Thyroid gland (tissue), 4 donors: ENCODE results near the gene MAP4. TPM values are rescaled to one million over a fixed set of nuclear protein-coding genes. Genes with fewer than 3 reads are reported as not detected.
"Not testable (repeated sequence)": the region's sequence is repeated elsewhere in the genome, so short reads cannot be mapped to it uniquely, and the experiment has no call there.

Experiments
- DNase-seq, 2 donors: peaks; one replicate each; pipeline ENCODE4 v3.0.0-alpha.2; 2019
- H3K27ac ChIP-seq, 3 donors: fragments of 200-600 bp; sonication (generic); 1 replicate in 2 of 3; 2 replicates in 1 of 3; pipeline ENCODE4 v1.5.1; 2016 to 2019; ENCODE audit warnings: mild to moderate bottlenecking in 1 of 3, moderate library complexity in 1 of 3
- H3K27me3 ChIP-seq: fragments of 200-600 bp; sonication (generic); one replicate; pipeline ENCODE4 v1.5.1; 2019
- H3K36me3 ChIP-seq, 2 donors: fragments of 200-600 bp; sonication (generic); one replicate each; pipeline ENCODE4 v1.5.1; 2016 to 2019
- H3K4me1 ChIP-seq, 2 donors: fragments of 200-600 bp; sonication (generic); one replicate each; pipeline ENCODE4 v1.5.1; 2017 to 2019
- H3K4me3 ChIP-seq, 3 donors: fragments of 200-600 bp; sonication (generic); replicated peaks in 1 of 3; 1 replicate in 2 of 3; 2 replicates in 1 of 3; pipeline ENCODE4 v1.5.1; 2016; ENCODE audit warnings: mild to moderate bottlenecking in 1 of 3
- H3K9me3 ChIP-seq: fragments of 200-600 bp; sonication (generic); one replicate; pipeline ENCODE4 v1.5.1; 2017
- CTCF ChIP-seq, 6 experiments: fragments of 200-600 bp in 3 of 6; fragments of 450-650 bp in 3 of 6; sonication (generic) in 3 of 6; IDR thresholded peaks; one replicate each; pipeline ENCODE4 v1.5.1; 2016 to 2019; ENCODE audit warnings: antibody characterized with exemption in 6 of 6, mild to moderate bottlenecking in 2 of 6, inconsistent platforms in 1 of 6, moderate library complexity in 1 of 6
- POLR2A ChIP-seq, 2 donors: fragments of 450-650 bp; IDR thresholded peaks; one replicate each; pipeline ENCODE4 v1.6.1; 2017; ENCODE audit warnings: antibody characterized with exemption in 2 of 2, mild to moderate bottlenecking in 2 of 2, moderate library complexity in 1 of 2
- WGBS, 2 donors: methylation state at CpG; one replicate each; pipeline ENCODE4 v1.1.5; 2017; 5-methylcytosine and 5-hydroxymethylcytosine counted together
- intact Hi-C: fragments of 100-400 bp; cut with DNase I; formaldehyde crosslinking; loops from one replicate; pipeline ENCODE4 v1.15.1; 2023
- total RNA-seq, 4 donors: library from RNA; depleted of rRNA; stranded (reverse); fragments of >200 nt; gene quantifications; one replicate each; pipeline ENCODE4 v1.2.3, GENCODE V29; 2016

The MAP4 gene
- total RNA-seq, result 100 to 1,000 TPM in 1 of 4 donors, 10 to 100 TPM in 3; 75.5 to 103 (median 88.0) TPM

GRCh38 chr3:48016301-48016973, at the start of gene MAP4:
Gene MAP4 (minus strand): TSS chr3:48016416. CDS start chr3:47998860, 17,556 bp downstream.
- no peaks in the 10 kb centered on the region for H3K27me3 ChIP-seq
- H3K27ac ChIP-seq, result no peak within 1 kb of the TSS
- DNase-seq, result no peak
- H3K4me3 ChIP-seq, result no peak within 1 kb of the TSS
- TF ChIP-seq POLR2A (IDR thresholded peaks at IDR 0.05) (no peak), CTCF (IDR thresholded peaks at IDR 0.05) (no peak)
- no peaks in the 10 kb centered on the region for H3K9me3 ChIP-seq
- intact Hi-C loops, result no loop called here
- no peaks in the 10 kb centered on the region for H3K36me3 ChIP-seq
- WGBS, 2 donors, result 66 to 68% methylated on average over 4 of the region's 4 CpGs
- H3K4me1 ChIP-seq, result peaks cover 10 to 20% of the 10 kb centered on the region in 2 donors

GRCh38 chr3:48065035-48065434, 48.8 kb upstream of the MAP4 start:
- DNase-seq, result no peak
- TF ChIP-seq POLR2A (IDR thresholded peaks at IDR 0.05) (no peak), CTCF (IDR thresholded peaks at IDR 0.05) (no peak)
- Histone ChIP-seq H3K36me3 (no peaks in the 10 kb centered on the region), H3K4me3 (no peak overlapping the region), H3K9me3 (no peaks in the 10 kb centered on the region), H3K27ac (no peak overlapping the region), H3K27me3 (no peaks in the 10 kb centered on the region), H3K4me1 (peaks cover 2 to 8% of the 10 kb centered on the region in 2 donors)
- 92 to 96% methylated on average over 1 of the region's 1 CpG for WGBS, 2 donors
- intact Hi-C loops, result no loop called here

GRCh38 chr3:48064292-48064829, 48.1 kb upstream of the MAP4 start:
- Histone ChIP-seq H3K4me1 (peaks cover 2 to 8% of the 10 kb centered on the region in 2 donors), H3K27ac (no peak overlapping the region), H3K4me3 (no peak overlapping the region), H3K36me3 (no peaks in the 10 kb centered on the region), H3K9me3 (no peaks in the 10 kb centered on the region), H3K27me3 (no peaks in the 10 kb centered on the region)
- TF ChIP-seq CTCF (IDR thresholded peaks at IDR 0.05) (no peak), POLR2A (IDR thresholded peaks at IDR 0.05) (no peak)
- WGBS, 2 donors, result 81 to 83% methylated on average over 3 of the region's 3 CpGs
- intact Hi-C loops, result no loop called here
- no peak for DNase-seq

GRCh38 chr3:48061586-48061985, 45.4 kb upstream of the MAP4 start:
- H3K27ac ChIP-seq, intact Hi-C loops, H3K4me1 ChIP-seq, DNase-seq, H3K9me3 ChIP-seq, H3K36me3 ChIP-seq, H3K4me3 ChIP-seq, H3K27me3 ChIP-seq: not testable (repeated sequence)
- 98 to 100% methylated on average over 1 to 9 of the region's 33 CpGs for WGBS, 2 donors

- Histone ChIP-seq H3K36me3 (no peaks in the 10 kb centered on the region), H3K9me3 (no peaks in the 10 kb centered on the region), H3K27me3 (no peaks in the 10 kb centered on the region), H3K4me1 (peaks cover 0 to 7% of the 10 kb centered on the region in 2 donors), H3K27ac (no peak overlapping the region), H3K4me3 (no peak overlapping the region)
- WGBS, 2 donors, result 88 to 89% methylated on average over 6 of the region's 6 CpGs
- no peak for TF ChIP-seq POLR2A (IDR thresholded peaks at IDR 0.05)
- no peak for TF ChIP-seq CTCF (IDR thresholded peaks at IDR 0.05)
- intact Hi-C loops, result no loop called here
- no peak for DNase-seq
Observed at GRCh38 chr3:48058091-48058490, 41.9 kb upstream of the MAP4 start.
